Kidney (tissue), 14 donors: ENCODE results near the gene CUL4A. TPM values are rescaled to one million over a fixed set of nuclear protein-coding genes. Genes with fewer than 3 reads are reported as not detected.

Experiments
- DNase-seq, 5 donors: peaks; one replicate each; pipeline ENCODE4 v3.0.0-alpha.2; 2013 to 2020
- FAIRE-seq: peaks from 2 replicates; lab custom pipeline; 2012; peaks lifted over from hg19 to GRCh38; lab: Jason Lieb, UNC
- H3K27ac ChIP-seq, 2 donors: one replicate each; pipeline ENCODE4 v1.7.0; 2013; ENCODE audit warnings: low read depth in 2 of 2, low read length in 2 of 2, inconsistent platforms in 1 of 2
- H3K27me3 ChIP-seq: one replicate; pipeline ENCODE4 v1.7.1; 2013; ENCODE audit warnings: low read length, inconsistent platforms; ENCODE audit not compliant: control insufficient read depth, insufficient read depth
- H3K36me3 ChIP-seq, 3 donors: one replicate each; pipeline versions ENCODE4 v1.7.0 to v1.7.1; 2013; ENCODE audit warnings: low read length in 3 of 3, control low read depth in 1 of 3, inconsistent platforms in 1 of 3; ENCODE audit not compliant: insufficient read depth in 3 of 3, control insufficient read depth in 2 of 3
- H3K4me1 ChIP-seq, 3 donors: one replicate each; pipeline versions ENCODE4 v1.7.0 to v1.7.1; 2013; ENCODE audit warnings: low read length in 3 of 3, inconsistent platforms in 1 of 3, low read depth in 1 of 3; ENCODE audit not compliant: control insufficient read depth in 2 of 3, insufficient read depth in 2 of 3
- H3K4me3 ChIP-seq, 3 donors: one replicate each; pipeline versions ENCODE4 v1.7.0 to v1.8.1; 2013; ENCODE audit warnings: low read length in 3 of 3, control low read depth in 1 of 3, inconsistent platforms in 1 of 3
- H3K9ac ChIP-seq, 3 donors: one replicate each; pipeline versions ENCODE4 v1.7.0 to v1.7.1; 2013; ENCODE audit warnings: low read length in 3 of 3, control low read depth in 1 of 3, inconsistent platforms in 1 of 3
- H3K9me3 ChIP-seq, 3 donors: one replicate each; pipeline versions ENCODE4 v1.7.0 to v1.7.1; 2013; ENCODE audit warnings: low read length in 3 of 3, control low read depth in 1 of 3, inconsistent platforms in 1 of 3; ENCODE audit not compliant: control insufficient read depth in 2 of 3, insufficient read depth in 1 of 3
- intact Hi-C: fragments of 100-400 bp; cut with DNase I; formaldehyde crosslinking; loops from one replicate; pipeline ENCODE4 v1.11.1; 2022
- polyA plus RNA-seq: library from polyadenylated mRNA; stranded (reverse); fragments of 350-450 nt; fragmentation: Illumina TruSeq; extraction: RNeasy Lipid Tissue Mini Kit (QIAGEN cat#74804); gene quantifications from one replicate; pipeline ENCODE4 v1.2.3, GENCODE V29; 2014; ENCODE audit warnings: low read depth, low replicate concordance; ENCODE audit not compliant: insufficient read depth
- total RNA-seq: library from RNA; stranded (reverse); fragmentation: NEBNext Ultra II Directional; extraction: Animal tissue kit (Norgen Biotek cat#: 25700); gene quantifications from one replicate; pipeline ENCODE4 v1.2.1, GENCODE V29; 2021
- TF ChIP-seq, protein P1 (sequence below): IDR thresholded peaks from 3 replicates; pipeline ENCODE4 v1.5.1; 2012; ENCODE audit warnings: mild to moderate bottlenecking, moderate library complexity, borderline replicate concordance; ENCODE audit not compliant: insufficient read depth; ENCODE audit errors: extremely low read depth
- donor health status: control.
- donor health status: control.
- donor health status: control.
- donor health status: control.
- donor health status: control.
- donor health status: DM: yes; HTN: yes; CAD: no.
- donor health status: Normal renal cell carcinoma (clear cell type).

The CUL4A gene
- total and polyA plus RNA-seq, 2 donors from 2014 or later, result 26.5 to 62.5 TPM

DNA sequence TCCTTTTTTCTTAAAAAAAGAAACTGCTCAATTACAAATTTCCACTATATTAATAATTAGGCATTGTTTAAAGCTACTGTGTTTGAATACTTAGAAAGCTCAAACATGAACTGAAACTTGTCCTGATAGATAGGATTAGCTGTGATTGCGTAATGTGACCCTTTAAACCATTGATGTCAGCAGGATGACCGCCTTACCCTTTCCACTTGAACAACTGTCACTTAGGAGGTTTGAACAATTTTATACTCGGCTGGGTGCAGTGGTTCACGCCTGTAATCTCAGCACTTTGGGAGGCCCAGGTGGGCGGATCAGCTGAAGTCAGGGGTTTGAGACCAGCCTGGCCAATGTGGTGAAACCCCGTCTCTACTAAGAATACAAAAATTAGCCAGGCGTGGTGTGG, 90.5 kb downstream of the CUL4A start:
- TF ChIP-seq, protein P1, sequence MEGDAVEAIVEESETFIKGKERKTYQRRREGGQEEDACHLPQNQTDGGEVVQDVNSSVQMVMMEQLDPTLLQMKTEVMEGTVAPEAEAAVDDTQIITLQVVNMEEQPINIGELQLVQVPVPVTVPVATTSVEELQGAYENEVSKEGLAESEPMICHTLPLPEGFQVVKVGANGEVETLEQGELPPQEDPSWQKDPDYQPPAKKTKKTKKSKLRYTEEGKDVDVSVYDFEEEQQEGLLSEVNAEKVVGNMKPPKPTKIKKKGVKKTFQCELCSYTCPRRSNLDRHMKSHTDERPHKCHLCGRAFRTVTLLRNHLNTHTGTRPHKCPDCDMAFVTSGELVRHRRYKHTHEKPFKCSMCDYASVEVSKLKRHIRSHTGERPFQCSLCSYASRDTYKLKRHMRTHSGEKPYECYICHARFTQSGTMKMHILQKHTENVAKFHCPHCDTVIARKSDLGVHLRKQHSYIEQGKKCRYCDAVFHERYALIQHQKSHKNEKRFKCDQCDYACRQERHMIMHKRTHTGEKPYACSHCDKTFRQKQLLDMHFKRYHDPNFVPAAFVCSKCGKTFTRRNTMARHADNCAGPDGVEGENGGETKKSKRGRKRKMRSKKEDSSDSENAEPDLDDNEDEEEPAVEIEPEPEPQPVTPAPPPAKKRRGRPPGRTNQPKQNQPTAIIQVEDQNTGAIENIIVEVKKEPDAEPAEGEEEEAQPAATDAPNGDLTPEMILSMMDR, result no peak
- no peaks in the 10 kb centered on the region for H3K27me3 ChIP-seq
- no peaks in the 10 kb centered on the region for H3K9me3 ChIP-seq
- no peak for DNase-seq
- FAIRE-seq, result no peak
- intact Hi-C loops, result no loop called here
- H3K9ac ChIP-seq, result no peak overlapping the region
- H3K27ac ChIP-seq, result no peak overlapping the region
- H3K4me3 ChIP-seq, result no peak overlapping the region
- H3K36me3 ChIP-seq, result peaks cover 0 to 4% (median 0%) of the 10 kb centered on the region in 3 donors
- peaks cover 0 to 15% (median 5%) of the 10 kb centered on the region in 3 donors for H3K4me1 ChIP-seq

DNA sequence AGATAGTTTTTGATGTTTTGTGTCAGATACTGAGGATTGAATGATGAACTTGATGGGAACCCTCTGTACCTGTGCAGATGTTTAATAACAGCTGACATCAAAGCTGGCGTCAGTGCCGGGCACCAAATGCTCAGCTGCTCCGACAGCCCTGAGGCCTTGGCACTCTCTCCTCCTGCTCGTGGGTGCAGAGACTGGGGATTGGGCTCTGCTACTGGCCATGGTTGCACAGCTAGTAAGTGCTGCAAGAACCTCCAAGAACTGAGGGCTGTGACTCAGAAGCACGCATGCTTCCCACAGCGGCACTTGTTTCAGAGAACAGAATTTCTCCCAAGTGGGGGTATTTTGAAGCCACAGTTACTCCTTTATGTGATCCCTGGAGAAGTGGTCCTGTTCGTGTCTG, 93.6 kb downstream of the CUL4A start:
- Histone ChIP-seq H3K36me3 (peaks cover 0 to 4% (median 3%) of the 10 kb centered on the region in 3 donors), H3K27ac (no peak overlapping the region), H3K4me1 (peaks cover 0 to 15% (median 9%) of the 10 kb centered on the region in 3 donors), H3K27me3 (no peaks in the 10 kb centered on the region), H3K9me3 (no peaks in the 10 kb centered on the region), H3K4me3 (no peak overlapping the region), H3K9ac (no peak overlapping the region)
- no peak for DNase-seq
- TF ChIP-seq, protein P1, result no peak
- no peak for FAIRE-seq
- intact Hi-C loops, result no loop called here

DNA sequence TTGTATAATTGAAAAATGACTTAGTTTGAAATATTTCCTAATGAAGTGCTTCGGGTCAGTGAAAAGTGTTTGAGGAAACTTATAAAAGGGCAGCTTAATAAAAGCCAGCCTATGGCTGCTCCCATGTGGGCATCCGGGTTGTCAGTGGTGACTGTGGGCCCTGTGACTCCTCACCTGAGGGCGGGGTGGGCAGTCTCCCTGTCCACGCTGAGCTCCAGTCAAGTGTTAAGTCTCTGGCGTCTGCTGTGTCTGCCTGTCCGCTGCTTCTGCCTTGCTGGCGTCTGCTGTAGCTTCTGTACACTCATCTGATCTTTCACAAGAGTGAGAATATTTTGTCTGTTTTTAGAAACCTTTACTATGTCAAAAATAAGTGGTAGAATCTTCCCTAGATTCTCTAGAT, 94.7 kb downstream of the CUL4A start:
- TF ChIP-seq, protein P1, result no peak
- Histone ChIP-seq H3K9me3 (no peaks in the 10 kb centered on the region), H3K4me3 (no peak overlapping the region), H3K36me3 (peaks cover 0 to 4% (median 3%) of the 10 kb centered on the region in 3 donors), H3K27me3 (no peaks in the 10 kb centered on the region), H3K27ac (no peak overlapping the region), H3K9ac (no peak overlapping the region), H3K4me1 (peaks cover 0 to 9% (median 9%) of the 10 kb centered on the region in 3 donors)
- intact Hi-C loops, result no loop called here
- FAIRE-seq (no peak), DNase-seq (no peak)

GRCh38 chr13:113305208-113305607, 95.8 kb downstream of the CUL4A start:
- intact Hi-C loops, result no loop called here
- FAIRE-seq, result no peak

More at GRCh38 chr13:113305208-113305607, 95.8 kb downstream of the CUL4A start:
- H3K27ac ChIP-seq, result no peak overlapping the region
- H3K36me3 ChIP-seq, result peaks cover 0 to 10% (median 6%) of the 10 kb centered on the region in 3 donors
- no peaks in the 10 kb centered on the region for H3K27me3 ChIP-seq
- H3K9ac ChIP-seq, result no peak overlapping the region
- no peak for DNase-seq
- no peak overlapping the region for H3K4me3 ChIP-seq
- TF ChIP-seq, protein P1, result no peak
- no peaks in the 10 kb centered on the region for H3K9me3 ChIP-seq
- H3K4me1 ChIP-seq, result peaks cover 0 to 11% (median 4%) of the 10 kb centered on the region in 3 donors
